PC-9 (cell line): ENCODE data around the gene DLG2. TPM values are rescaled to one million over a fixed set of nuclear protein-coding genes. Genes with fewer than 3 reads are reported as not detected.
A peak's percentile ranks its signal among the peaks of the same experiment; 100 is the strongest.

Experiments used
- BruUV-seq: library from RNA; stranded (reverse); fragments of 400-500 nt; replicated peaks from 2 replicates; lab custom pipeline; 2021; lab: Mats Ljungman, UMichigan
- CTCF ChIA-PET: fragments of 300-600 bp; sonication (Branson Sonifier 250); formaldehyde crosslinking; loops from one replicate; lab custom pipeline; 2022; ENCODE audit warnings: antibody characterized with exemption; lab: Charles Lee
- POLR2A ChIA-PET: fragments of 300-600 bp; sonication (Branson Sonifier 250); formaldehyde crosslinking; loops from one replicate; lab custom pipeline; 2022; ENCODE audit warnings: antibody characterized with exemption; ENCODE audit not compliant: unreplicated experiment; lab: Charles Lee
- DNase-seq, 2 experiments: peaks; one replicate each; pipeline versions ENCODE4 v3.0.0 to v3.0.0-alpha.2; 2015 to 2022; ENCODE audit warnings: mixed read lengths in 1 of 2
- H2AFZ ChIP-seq: fragments of 200-600 bp; sonication (generic); 2 replicates; pipeline ENCODE4 v1.8.1; 2017; ENCODE audit warnings: antibody characterized with exemption
- H3F3A ChIP-seq: fragments of 200-600 bp; sonication (generic); 2 replicates; pipeline ENCODE4 v1.8.1; 2017; ENCODE audit warnings: antibody characterized with exemption, mild to moderate bottlenecking, low read depth; ENCODE audit not compliant: insufficient read depth
- H3K27ac ChIP-seq: fragments of 200-600 bp; sonication (generic); 2 replicates; pipeline ENCODE4 v1.6.1; 2016; ENCODE audit warnings: mixed run types
- H3K27me3 ChIP-seq: fragments of 200-600 bp; sonication (generic); 2 replicates; pipeline ENCODE4 v1.6.1; 2016; ENCODE audit warnings: low read depth, mixed run types; ENCODE audit not compliant: insufficient read depth
- H3K36me3 ChIP-seq: fragments of 200-600 bp; sonication (generic); 2 replicates; pipeline ENCODE4 v1.6.1; 2016; ENCODE audit warnings: low read depth, mixed run types
- H3K4me1 ChIP-seq: fragments of 200-600 bp; sonication (generic); replicated peaks from 2 replicates; pipeline ENCODE4 v1.6.1; 2016; ENCODE audit warnings: mixed run types; ENCODE audit not compliant: insufficient read depth
- H3K4me2 ChIP-seq: fragments of 200-600 bp; sonication (generic); 2 replicates; pipeline ENCODE4 v1.6.1; 2017; ENCODE audit warnings: mixed run types
- H3K4me3 ChIP-seq: fragments of 200-600 bp; sonication (generic); 2 replicates; pipeline ENCODE4 v1.6.1; 2016; ENCODE audit warnings: mixed run types
- H3K79me2 ChIP-seq: fragments of 200-600 bp; sonication (generic); 2 replicates; pipeline ENCODE4 v1.6.1; 2017; ENCODE audit warnings: low read depth, mixed run types
- H3K9me2 ChIP-seq: fragments of 200-600 bp; sonication (generic); 2 replicates; pipeline ENCODE4 v1.8.1; 2017; ENCODE audit warnings: mild to moderate bottlenecking; ENCODE audit not compliant: insufficient read depth
- H3K9me3 ChIP-seq: fragments of 200-600 bp; sonication (generic); 2 replicates; pipeline ENCODE4 v1.8.1; 2016; ENCODE audit warnings: low read depth; ENCODE audit not compliant: insufficient read depth
- H4K20me1 ChIP-seq: fragments of 200-600 bp; sonication (generic); 2 replicates; pipeline ENCODE4 v1.8.1; 2017; ENCODE audit not compliant: insufficient read depth
- CTCF ChIP-seq: fragments of 200-600 bp; sonication (generic); conservative IDR thresholded peaks from 2 replicates; pipeline ENCODE4 v1.6.1; 2017; ENCODE audit warnings: mixed run types, antibody characterized with exemption, mild to moderate bottlenecking, moderate library complexity
- EZH2 ChIP-seq: fragments of 200-600 bp; sonication (generic); IDR thresholded peaks from 2 replicates; pipeline ENCODE4 v1.8.0; 2017; ENCODE audit warnings: antibody characterized with exemption, low read depth
- intact Hi-C: fragments of 100-400 bp; cut with micrococcal nuclease; formaldehyde crosslinking; loops from one replicate; pipeline ENCODE4 v1.10.0; 2022; ENCODE audit not compliant: unreplicated experiment
- total RNA-seq: library from RNA; stranded (reverse); gene quantifications from 2 replicates; pipeline ENCODE4 v1.2.3, GENCODE V29; 2021

The DLG2 gene
- total RNA-seq, 1 experiment from 2014 or later: 6.4 TPM

GRCh38 chr11:83609191-83609590 lies 2018.0 kb downstream of the DLG2 start:
- Histone ChIP-seq H3K4me2 (no peak overlapping the region), H2AFZ (no peak overlapping the region), H3K4me3 (no peak overlapping the region), H3K4me1 (no peaks in the 10 kb centered on the region), H4K20me1 (no peaks in the 10 kb centered on the region), H3K79me2 (no peaks in the 10 kb centered on the region), H3K27ac (no peak overlapping the region), H3K9me3 (no peaks in the 10 kb centered on the region), H3K27me3 (no peaks in the 10 kb centered on the region), H3K9me2 (no peaks in the 10 kb centered on the region; the same call in 1 of the 2 replicates), H3K36me3 (no peaks in the 10 kb centered on the region), H3F3A (no peaks in the 10 kb centered on the region)
- TF ChIP-seq EZH2: no peak
- no peak for TF ChIP-seq CTCF
- CTCF ChIA-PET: no interaction called here
- intact Hi-C loops: no loop called here
- no peak for DNase-seq
- POLR2A ChIA-PET: no interaction called here
- no TSS peak for BruUV-seq

- no peaks in the 10 kb centered on the region; the same call in 1 of the 2 replicates for H3K9me2 ChIP-seq
- H3K4me3 ChIP-seq: no peak overlapping the region
- ChIA-PET POLR2A (no interaction called here), CTCF (no interaction called here)
- TF ChIP-seq EZH2 (no peak), CTCF (no peak)
- H4K20me1 ChIP-seq: no peaks in the 10 kb centered on the region
- H3K4me2 ChIP-seq: no peak overlapping the region
- H3F3A ChIP-seq: no peaks in the 10 kb centered on the region
- no peaks in the 10 kb centered on the region for H3K79me2 ChIP-seq
- no TSS peak for BruUV-seq
- no peaks in the 10 kb centered on the region for H3K4me1 ChIP-seq
- no peaks in the 10 kb centered on the region for H3K27me3 ChIP-seq
- H2AFZ ChIP-seq: no peak overlapping the region
- no peaks in the 10 kb centered on the region for H3K36me3 ChIP-seq
- H3K27ac ChIP-seq: no peak overlapping the region
- peak in 1 of 2 experiments; percentile 17 for DNase-seq
- intact Hi-C loops: no loop called here
- H3K9me3 ChIP-seq: no peaks in the 10 kb centered on the region
These were observed 2018.6 kb downstream of the DLG2 start for GRCh38 chr11:83608571-83608970.

GRCh38 chr11:83601914-83602527 lies 2025.1 kb downstream of the DLG2 start:
- no peak overlapping the region for H3K4me2 ChIP-seq
- no peaks in the 10 kb centered on the region for H3K36me3 ChIP-seq
- ChIA-PET POLR2A (no interaction called here), CTCF (no interaction called here)
- H3K79me2 ChIP-seq: no peaks in the 10 kb centered on the region
- no TSS peak for BruUV-seq
- H3K4me3 ChIP-seq: no peak overlapping the region
- no peaks in the 10 kb centered on the region for H3K9me3 ChIP-seq
- H4K20me1 ChIP-seq: no peaks in the 10 kb centered on the region
- intact Hi-C loops: no loop called here
- no peak for TF ChIP-seq EZH2
- TF ChIP-seq CTCF: no peak
- DNase-seq: peak in 1 of 2 experiments; percentile 13
- no peak overlapping the region for H3K27ac ChIP-seq
- H2AFZ ChIP-seq: no peak overlapping the region
- H3K9me2 ChIP-seq: no peaks in the 10 kb centered on the region; the same call in 1 of the 2 replicates
- H3K27me3 ChIP-seq: no peaks in the 10 kb centered on the region
- no peaks in the 10 kb centered on the region for H3K4me1 ChIP-seq
- no peaks in the 10 kb centered on the region for H3F3A ChIP-seq
